Right renal pelvis (tissue), 4 donors: ENCODE data around the gene HNRNPLL. TPM values are rescaled to one million over a fixed set of nuclear protein-coding genes. Genes with fewer than 3 reads are reported as not detected.

ENCODE experiments used
- DNase-seq, 4 donors: peaks; one replicate each; pipeline ENCODE4 v3.0.0-alpha.2; 2013; ENCODE audit warnings: low read depth in 4 of 4, low spot score in 3 of 4, missing footprints in 1 of 4
- polyA plus RNA-seq, 4 donors: library from polyadenylated mRNA; unstranded; fragments of 120-200 nt; gene quantifications; one replicate each; pipeline ENCODE4 v1.2.1, GENCODE V29; 2013; ENCODE audit not compliant: insufficient read length in 4 of 4

HNRNPLL gene
- polyA plus RNA-seq, 4 donors: 75.0 to 85.1 (median 80.5) TPM

DNA sequence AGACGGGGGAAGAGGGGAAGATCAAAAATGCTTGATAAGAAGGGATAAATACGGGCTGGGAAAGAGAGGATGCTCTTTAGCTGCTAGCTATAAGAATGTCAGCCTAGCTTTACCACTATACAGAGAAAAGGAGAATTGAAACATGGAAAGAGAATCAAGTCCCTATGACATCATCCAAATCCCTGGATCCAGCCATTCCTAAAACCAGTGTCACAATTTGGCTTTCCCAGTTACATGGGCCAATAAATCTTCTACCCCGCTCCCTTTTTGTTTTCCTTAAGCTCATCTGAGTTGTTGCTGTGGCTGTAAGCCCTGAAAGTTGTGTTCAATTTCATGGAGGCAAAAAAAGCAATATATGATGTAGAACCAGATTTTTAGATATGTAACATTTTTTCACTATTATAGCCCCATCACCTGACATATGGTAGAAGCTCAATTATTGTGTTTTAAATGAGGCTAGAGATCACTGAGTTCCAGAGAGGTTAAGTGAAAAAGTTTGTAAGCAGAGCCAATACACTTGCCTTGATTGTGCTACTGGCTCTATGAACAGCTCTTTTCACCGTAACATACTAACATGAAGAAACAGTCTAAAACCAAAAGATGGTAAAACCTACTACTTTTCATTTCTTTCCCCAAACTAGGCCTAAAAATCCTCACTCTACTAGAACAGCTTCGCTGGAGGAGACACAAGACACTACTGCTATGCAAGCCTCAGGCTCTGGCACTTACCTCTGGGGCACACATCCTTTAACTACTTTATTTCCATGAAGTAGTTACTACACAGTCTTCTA lies 4.3 kb downstream of the HNRNPLL start:
- no peak for DNase-seq

DNA sequence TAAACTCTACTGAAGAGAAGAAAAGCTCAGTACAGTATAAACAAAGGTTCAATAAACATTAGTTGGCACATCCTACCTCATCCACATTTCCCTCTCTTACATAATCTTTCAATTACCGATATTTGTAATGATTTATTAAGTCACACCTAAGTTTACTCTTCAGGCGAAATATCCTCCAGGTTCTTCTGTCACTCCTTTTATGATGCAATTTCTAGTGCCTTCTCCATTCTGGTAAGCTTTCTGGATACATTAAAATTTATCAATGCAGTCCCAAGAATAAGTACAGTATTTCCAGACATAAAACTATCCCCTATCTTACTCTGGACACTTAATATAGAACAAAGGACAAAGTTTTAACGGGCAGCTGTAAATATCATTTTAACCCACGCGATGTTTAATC lies 5.6 kb downstream of the HNRNPLL start:
- no peak for DNase-seq

DNA sequence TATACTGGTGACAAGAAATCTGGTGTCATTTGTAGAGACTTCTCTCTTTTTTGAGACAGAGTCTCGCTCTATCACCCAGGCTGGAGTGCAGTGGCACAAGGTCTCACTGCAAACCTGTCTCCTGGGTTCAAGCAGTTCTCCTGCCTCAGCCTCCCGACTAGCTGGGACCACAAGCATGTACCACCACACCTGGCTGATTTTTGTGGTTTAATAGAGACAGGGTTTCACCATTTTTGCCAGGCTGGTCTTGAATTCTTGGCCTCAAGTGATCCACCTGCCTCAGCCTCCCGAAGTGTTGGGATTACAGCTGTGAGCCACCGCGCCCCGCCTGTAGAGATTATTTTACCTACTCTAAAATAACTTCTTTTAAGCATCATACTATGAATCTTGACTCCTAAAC lies 6.5 kb downstream of the HNRNPLL start:
- DNase-seq: no peak

DNA sequence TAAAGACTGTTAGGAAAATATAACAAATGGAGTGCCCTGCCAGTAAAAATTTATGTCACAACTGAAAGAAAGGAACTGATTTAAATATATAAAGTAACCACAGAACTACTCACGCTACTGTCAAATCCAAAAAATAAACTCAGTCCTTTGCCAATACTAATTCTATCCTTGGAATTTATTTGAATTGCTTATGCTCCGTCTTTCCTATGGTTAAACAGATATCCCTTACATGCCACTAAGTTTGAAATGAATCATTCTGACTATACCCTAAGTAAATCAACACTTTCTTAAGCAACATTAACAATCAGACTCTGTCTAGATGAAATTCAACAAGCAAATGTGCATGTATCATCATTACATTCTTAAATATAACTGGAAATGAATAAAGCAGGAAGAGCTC lies 9.8 kb downstream of the HNRNPLL start:
- no peak for DNase-seq

DNA sequence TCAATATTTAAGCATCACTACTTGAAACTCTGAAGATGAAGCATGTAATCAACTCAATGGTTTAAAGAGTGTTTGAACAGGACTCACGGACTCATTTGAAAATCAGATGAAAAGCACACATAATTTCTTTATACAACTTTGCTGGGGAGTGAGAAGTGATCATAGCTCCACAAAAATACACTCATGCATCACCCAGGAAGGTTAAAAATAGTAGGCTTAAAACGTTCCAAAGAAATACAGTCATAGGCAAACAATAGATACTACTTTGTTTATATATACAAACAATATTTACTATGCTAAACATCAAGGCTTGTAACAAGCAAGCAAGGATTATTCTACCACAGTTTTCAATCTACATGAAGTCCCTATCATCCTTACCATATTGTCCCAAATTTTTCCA lies 11.6 kb downstream of the HNRNPLL start:
- DNase-seq: no peak

DNA sequence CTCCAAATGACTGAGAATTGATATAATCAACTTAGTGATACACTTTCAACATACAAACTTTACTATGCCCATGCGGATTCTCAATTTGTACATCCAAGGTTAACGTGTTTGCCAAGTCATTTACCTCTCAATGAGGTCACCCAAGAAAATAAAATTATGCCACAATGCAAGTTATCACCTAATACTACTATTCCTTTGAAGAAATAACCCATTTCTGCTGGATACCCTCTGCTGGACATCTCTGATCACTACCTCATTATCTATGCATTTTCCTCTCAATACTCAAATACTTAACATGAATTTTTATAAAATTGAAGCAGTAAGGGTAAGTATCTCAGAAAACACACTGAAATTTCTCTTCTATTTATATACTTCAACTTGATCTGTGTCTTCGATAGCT lies 12.7 kb downstream of the HNRNPLL start:
- no peak for DNase-seq

DNA sequence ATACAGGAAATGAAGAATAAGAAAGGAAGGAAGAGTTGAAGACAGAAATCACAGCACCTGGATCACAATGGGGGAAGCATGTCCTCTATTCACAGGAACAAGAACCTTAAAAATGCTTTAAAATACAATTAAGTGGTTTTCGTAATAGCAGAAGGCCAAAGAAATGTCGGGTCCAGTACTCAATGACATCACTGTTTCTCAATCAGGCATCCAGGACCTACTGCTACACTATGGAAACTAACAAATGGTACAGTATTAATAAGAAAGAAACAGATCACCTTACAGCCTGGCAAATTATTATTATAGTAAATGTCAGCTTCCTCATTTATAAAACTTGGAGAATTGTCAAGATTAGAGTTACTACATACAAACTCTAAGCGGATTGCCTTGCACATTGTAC lies 15.8 kb downstream of the HNRNPLL start:
- no peak for DNase-seq

DNA sequence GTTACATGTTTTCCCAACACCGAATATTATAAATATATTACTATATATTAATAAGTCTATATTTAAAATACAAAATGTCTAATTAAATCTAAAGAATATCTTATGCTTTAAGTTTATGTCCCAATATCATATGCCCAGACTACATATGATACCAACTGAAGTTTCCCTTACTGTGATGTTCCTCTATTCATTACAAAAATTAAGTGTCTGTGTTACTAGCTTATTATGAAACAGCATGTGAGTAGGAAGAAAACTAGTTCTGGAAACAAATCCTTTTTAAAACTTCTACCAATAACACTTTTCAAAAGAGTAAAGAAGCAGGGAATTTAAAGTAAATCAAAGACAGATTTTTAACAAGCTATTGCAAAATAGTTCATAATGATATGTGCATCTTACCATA lies 17.8 kb downstream of the HNRNPLL start:
- DNase-seq: no peak

DNA sequence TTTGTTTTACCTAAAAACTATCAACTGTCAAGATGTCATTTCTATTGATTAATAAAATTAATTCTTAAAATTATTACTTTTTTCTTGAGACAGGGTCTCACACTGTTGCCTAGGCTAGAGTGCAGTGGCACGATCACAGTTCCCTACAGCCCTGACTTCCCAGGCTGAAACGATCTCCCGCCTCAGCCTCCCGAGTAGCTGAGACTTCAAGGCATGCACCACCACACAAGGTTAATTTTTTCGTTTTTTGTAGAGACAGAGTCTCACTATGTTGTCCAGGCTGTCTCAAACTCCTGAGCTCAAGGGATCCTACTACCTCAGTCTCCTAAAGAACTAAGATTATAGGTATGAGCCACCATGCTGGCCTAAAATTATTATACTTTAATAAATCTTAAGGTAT lies 18.7 kb downstream of the HNRNPLL start:
- no peak for DNase-seq

DNA sequence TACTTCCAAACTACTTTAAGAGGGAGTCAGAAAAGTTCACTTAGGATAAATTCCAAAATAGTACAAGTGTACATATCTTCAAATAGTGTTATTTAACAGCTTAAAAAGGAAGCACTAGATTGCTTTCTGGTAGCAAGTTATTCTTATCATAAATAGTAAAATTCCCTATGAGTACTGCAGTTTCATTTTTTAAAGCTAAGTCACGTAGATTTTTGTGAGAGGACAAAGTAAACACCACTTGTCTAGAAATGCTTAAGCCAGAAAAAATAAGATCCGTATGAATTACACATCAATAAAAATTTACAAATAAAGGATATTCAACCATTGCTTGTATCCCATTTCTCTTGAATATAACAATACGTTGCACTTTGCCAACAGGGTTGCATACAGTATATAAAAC lies 19.2 kb downstream of the HNRNPLL start:
- no peak for DNase-seq

DNA sequence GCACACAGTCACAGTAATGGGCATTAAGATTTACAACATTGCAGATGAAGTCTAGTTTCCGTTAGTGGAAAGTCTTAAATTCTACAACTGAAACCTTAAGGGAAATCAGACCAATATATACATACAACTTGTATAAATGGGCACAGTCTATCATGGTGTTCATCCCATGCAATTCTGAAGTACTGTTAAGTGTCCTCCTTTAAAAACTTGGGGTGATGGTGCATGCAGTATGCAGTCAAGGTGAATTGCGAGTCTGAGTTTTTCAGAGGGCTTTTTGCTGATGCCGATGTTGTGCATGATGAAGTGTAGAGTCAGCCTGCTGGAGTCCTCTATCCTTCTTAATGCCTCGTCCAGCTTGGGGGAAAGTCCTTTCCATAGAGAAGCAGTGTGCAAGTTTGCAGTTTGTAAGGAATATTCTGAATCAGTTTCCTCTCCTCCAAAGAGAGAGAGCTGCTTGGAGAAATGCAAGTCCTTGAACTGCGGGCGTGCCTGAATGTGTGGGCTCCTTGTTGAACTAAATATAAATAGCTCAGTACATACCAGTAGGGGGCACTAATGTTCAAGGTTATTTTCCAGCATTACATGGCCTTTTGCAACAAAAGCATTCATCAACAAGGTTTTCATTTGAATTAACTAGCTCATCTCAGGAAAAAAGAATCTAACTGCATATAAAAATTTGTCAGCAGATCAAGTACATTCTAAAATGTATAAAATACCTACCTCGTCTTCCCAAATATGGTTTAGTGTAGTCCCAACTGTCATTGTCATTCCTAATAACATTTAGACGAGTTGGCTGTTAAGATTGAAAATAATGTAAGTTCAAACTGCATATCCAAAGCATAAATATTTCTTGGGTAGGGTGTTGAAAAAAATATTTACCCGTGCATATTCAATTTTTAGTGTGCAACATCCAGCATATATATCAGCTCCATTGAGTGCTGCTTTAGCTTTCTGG lies 21.3 kb downstream of the HNRNPLL start:
- peak; percentile 67 to 73 (median 68) for DNase-seq

DNA sequence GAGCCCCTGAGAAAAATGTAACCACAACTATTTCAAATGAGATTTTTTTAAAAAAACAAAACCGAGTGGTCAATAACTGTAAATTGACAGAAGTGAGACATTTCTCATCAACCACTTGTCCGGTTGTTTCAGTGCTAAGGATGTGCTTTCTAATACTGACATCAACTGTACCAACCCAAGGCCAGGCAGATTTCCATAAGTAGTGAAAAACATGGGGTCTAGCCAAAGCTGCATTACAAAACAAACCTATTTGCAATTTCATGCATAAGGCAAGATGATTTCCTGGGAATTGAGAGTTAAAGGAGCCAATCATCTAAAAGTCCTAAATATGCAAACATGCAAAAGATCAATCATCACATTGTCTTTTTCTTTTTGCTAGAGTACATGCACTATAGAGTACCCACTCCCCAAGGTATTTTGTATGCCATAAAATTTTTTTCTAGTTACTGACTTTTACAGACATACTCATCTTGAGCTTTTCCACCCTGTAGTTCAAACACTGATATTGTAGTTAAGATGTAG lies 22.6 kb downstream of the HNRNPLL start:
- no peak for DNase-seq

DNA sequence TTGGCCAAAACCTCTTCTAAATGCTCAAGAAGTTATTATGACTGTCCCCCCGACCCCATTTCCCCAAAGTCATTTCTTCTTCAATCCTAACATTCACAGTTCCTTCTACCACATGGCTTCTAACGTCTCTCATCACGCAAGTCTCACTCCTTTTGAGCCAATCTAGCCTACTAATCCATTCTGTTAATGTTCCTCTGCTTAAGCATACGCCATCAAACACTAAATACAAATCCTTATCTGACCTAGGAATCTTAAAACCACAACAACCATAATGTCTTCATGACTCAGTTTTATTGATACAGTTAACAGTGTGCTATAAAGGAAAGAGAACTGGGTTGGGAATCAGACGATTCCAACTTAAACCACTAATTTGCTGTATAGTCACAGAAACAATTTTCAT lies 23.9 kb downstream of the HNRNPLL start:
- no peak for DNase-seq

DNA sequence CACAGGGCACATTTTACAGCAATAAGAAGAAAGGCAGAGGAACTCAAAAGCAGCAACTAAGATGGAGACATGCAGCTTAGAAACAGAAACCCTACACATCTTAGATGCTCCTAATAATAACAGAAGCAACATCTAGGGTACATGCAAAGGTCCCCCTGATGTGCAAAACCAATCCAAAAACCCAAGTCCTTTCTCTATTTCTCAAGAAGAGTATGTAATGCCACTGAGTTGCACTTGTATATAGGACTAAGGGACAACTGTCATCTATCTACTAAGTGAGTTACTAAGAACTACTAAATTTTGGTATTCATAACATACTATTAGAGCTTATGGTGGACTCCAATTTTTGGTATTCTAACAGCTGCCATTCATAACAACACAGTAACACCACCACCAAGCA lies 28.4 kb downstream of the HNRNPLL start:
- no peak for DNase-seq

DNA sequence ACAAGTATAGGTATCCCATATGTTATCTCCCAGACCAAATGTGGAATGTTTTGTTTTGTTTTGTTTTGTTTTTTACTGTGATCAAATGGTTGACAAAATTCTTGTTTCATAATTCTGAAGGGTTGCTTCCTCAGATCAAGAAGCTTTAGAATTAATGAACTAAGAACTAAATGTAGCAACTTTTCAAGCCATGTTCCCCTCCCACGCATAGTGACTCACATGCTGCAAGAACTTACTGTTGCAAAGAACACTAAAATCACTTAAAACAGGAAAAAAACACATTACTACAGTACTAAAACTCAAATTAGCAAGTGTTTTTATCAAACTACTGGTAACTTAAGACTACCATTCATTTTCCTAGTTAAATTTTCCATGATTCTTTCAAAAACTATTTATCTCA lies 30.6 kb downstream of the HNRNPLL start:
- no peak for DNase-seq

DNA sequence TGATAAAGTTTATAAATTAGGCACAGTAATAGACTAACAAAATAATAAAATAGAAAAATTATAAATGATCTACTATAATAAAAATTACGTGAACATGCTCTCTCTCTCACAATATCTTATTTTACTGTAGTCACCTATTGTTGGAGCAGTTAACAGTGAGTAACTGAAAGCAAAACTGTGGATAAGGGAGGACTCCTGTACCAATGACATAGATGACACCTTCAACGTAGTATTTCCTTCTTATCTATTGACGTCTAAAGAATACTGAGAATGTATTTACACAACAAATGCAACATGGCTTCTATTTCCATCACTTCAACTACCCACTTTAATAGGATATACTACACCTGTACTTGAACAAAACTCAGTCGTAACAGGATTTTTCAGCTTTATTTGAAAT lies 31.5 kb downstream of the HNRNPLL start:
- no peak for DNase-seq

DNA sequence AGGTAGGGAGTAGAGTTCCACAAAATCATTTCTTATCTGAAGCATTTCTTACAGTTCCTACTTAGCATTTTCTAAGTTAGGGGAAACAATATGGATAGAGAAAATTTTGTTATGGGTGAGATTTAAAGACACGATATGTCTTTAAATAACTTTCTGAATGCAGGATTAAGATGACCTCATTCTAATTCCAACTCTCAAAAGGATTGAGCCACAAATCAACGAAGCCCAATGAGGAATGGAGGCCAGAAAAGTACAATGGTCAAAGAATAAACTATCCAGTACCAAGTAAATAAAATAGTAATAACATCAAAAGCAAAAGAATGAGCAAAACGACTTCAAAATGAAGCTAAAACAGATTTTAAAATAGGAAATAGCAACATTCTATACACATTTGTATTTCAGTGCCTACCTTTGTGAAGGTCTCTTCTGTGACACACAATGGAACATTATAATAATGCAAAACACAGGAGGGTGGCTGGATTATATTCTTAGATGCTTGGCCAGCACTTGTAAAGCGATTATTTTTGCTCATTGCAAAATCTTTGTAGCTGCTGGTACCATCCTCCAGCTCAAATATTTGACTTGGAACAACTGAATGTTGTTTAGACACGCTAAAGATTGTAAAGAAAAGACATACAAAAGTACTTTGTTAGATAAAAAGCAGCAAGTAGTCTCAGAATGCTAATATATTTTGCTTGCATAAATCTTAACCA lies 33.8 kb downstream of the HNRNPLL start:
- no peak for DNase-seq

DNA sequence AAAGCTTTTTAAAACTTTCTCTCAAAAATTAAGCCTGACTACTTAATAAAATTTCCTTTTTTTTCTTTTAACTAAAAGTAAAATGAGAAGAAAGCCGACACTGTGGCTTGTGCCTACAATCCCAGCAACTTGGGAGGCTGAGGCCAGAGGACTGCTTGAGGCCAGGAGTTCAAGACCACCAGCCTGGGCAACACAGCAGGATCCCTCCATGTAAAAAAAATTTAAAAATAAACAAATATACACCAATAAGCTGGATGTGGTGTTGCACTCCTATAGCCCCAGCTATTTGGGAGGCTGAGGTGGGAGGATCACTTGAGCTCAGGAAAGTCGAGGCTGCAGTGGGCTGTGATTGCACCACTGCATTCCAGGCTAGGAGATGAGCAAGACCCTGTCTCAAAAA lies 37.4 kb downstream of the HNRNPLL start:
- no peak for DNase-seq

DNA sequence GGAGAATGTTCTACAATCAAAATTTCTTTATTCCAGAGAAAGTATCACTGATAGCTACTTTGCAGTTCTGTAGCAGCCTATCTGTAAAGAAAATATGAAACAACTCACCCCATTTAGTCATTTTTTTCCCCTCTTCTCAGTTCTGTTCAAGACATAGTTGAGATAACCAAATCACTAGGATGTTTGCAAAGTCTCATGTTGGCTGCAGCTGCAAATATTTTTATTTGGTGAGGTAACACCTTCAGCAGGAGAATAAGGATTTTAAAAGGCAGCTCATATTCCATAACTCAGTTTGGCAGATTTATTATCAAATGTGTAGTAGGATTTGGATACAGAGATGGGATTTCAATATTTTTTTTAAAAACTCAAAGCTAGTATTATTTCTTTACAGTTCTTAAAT lies 41.0 kb downstream of the HNRNPLL start:
- no peak for DNase-seq

DNA sequence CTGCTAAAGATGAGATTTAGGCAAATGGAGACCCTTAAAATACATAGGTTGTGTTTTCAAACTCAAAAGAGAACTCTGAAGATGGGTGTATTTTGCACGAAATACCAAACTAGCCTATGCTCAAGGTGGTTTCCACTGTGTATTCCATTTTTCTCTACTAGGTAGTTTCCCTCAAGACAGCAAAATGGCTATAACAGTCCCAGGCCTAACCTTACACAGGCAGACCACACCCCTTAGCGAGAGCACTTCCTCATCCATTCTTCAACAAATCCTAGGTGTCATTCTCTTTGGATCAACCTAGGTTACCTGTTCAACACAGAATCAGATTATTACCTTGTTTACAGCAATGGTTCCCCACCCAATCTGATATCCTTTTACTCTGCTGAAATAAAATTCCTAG lies 42.6 kb downstream of the HNRNPLL start:
- no peak for DNase-seq

DNA sequence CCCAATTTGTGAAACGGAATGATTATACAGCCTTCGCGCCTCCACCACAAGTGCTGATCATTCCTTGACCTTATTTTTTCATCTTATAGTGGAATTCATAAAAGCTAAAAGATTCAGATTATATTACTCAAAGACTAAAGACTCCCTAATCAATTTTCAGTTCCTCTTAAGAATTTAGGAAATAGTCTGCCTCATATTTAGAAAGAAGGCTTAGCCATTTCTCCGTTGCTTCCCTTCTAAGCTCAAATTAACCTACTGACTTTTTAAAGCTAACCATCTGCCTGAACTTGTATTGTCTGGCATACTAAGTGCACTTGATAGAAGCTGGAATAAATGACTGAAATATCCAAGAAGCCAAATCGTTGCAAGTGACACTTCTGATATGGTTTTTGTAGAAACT lies 44.7 kb downstream of the HNRNPLL start:
- DNase-seq: no peak
